GM21526 (cell line): ENCODE data around the gene ASIC4.

Source experiments
- ATAC-seq: cut with Tn5 transposase; IDR thresholded peaks from one replicate; pipeline ENCODE4 v1.9.1; 2021; ENCODE audit warnings: moderate library complexity; ENCODE audit not compliant: unreplicated experiment, low FRiP score

The ASIC4 gene

GRCh38 chr2:219514196-219514761 lies at the start of gene ASIC4:
Gene ASIC4, plus strand, starts transcription at chr2:219514482. Its CDS starts 243 bp downstream, at chr2:219514725.
- no peak for ATAC-seq

GRCh38 chr2:219465659-219466561 lies 48.4 kb upstream of the ASIC4 start:
- no peak for ATAC-seq

- ATAC-seq: no peak
These were observed 47.2 kb upstream of the ASIC4 start for GRCh38 chr2:219466816-219467735.

- no peak for ATAC-seq
These were observed 46.6 kb upstream of the ASIC4 start for GRCh38 chr2:219467736-219468075.

GRCh38 chr2:219468410-219469185 lies 45.7 kb upstream of the ASIC4 start:
- no peak for ATAC-seq

GRCh38 chr2:219469186-219469724 lies 45.0 kb upstream of the ASIC4 start:
- no peak for ATAC-seq

GRCh38 chr2:219470429-219470828 lies 43.9 kb upstream of the ASIC4 start:
- ATAC-seq: no peak

- no peak for ATAC-seq
These were observed 42.6 kb upstream of the ASIC4 start for GRCh38 chr2:219471476-219472371.

GRCh38 chr2:219472629-219473187 lies 41.6 kb upstream of the ASIC4 start:
- no peak for ATAC-seq

- no peak for ATAC-seq
These were observed 40.8 kb upstream of the ASIC4 start for GRCh38 chr2:219473511-219473910.

GRCh38 chr2:219474285-219475060 lies 39.8 kb upstream of the ASIC4 start:
- ATAC-seq: no peak

- no peak for ATAC-seq
These were observed 39.0 kb upstream of the ASIC4 start for GRCh38 chr2:219475278-219475677.

- ATAC-seq: no peak
These were observed 38.3 kb upstream of the ASIC4 start for GRCh38 chr2:219475697-219476651.

- no peak for ATAC-seq
These were observed 37.6 kb upstream of the ASIC4 start for GRCh38 chr2:219476652-219477151.

GRCh38 chr2:219477179-219477578 lies 37.1 kb upstream of the ASIC4 start:
- ATAC-seq: no peak

GRCh38 chr2:219477815-219478214 lies 36.5 kb upstream of the ASIC4 start:
- ATAC-seq: no peak

GRCh38 chr2:219478916-219479315 lies 35.4 kb upstream of the ASIC4 start:
- ATAC-seq: no peak
